Loucy (cell line): ENCODE data around the gene CAMK2A.
"Not testable (repeated sequence)": the region's sequence is repeated elsewhere in the genome, so short reads cannot be mapped to it uniquely, and the experiment has no call there.

Experiments
- H2AFZ ChIP-seq: fragments of 200-600 bp; sonication (generic); 2 replicates; pipeline ENCODE4 v1.6.0; 2016; ENCODE audit warnings: antibody characterized with exemption, mild to moderate bottlenecking, low read length, moderate library complexity
- H3F3A ChIP-seq: fragments of 200-600 bp; 2 replicates; pipeline ENCODE4 v1.6.0; 2016; ENCODE audit warnings: antibody characterized with exemption, low read depth, mild to moderate bottlenecking
- H3K27me3 ChIP-seq: fragments of 200-600 bp; sonication (generic); 2 replicates; pipeline ENCODE4 v1.6.1; 2014; ENCODE audit warnings: low read length, mild to moderate bottlenecking; ENCODE audit not compliant: insufficient read depth, poor library complexity, severe bottlenecking
- H3K36me3 ChIP-seq: fragments of 200-600 bp; sonication (generic); 2 replicates; pipeline ENCODE4 v1.6.1; 2016; ENCODE audit warnings: low read length; ENCODE audit not compliant: insufficient read depth
- H3K4me1 ChIP-seq: fragments of 200-600 bp; sonication (generic); 2 replicates; pipeline ENCODE4 v1.5.1; 2014; ENCODE audit warnings: low read length, mild to moderate bottlenecking; ENCODE audit not compliant: insufficient read depth, poor library complexity, severe bottlenecking
- H3K4me2 ChIP-seq: fragments of 200-600 bp; sonication (generic); 2 replicates; pipeline ENCODE4 v1.6.0; 2014; ENCODE audit warnings: antibody characterized with exemption, low read length, low read depth, mild to moderate bottlenecking; ENCODE audit not compliant: poor library complexity, severe bottlenecking
- H3K4me3 ChIP-seq: fragments of 200-600 bp; sonication (generic); 2 replicates; pipeline ENCODE4 v1.5.1; 2014; ENCODE audit warnings: low read length, mild to moderate bottlenecking, mixed read lengths; ENCODE audit not compliant: poor library complexity, severe bottlenecking
- H3K79me2 ChIP-seq: fragments of 200-600 bp; sonication (generic); 2 replicates; pipeline ENCODE4 v1.6.1; 2014; ENCODE audit warnings: low read length; ENCODE audit not compliant: insufficient read depth
- H3K9ac ChIP-seq: fragments of 200-600 bp; sonication (generic); 2 replicates; pipeline ENCODE4 v1.6.0; 2014; ENCODE audit warnings: mild to moderate bottlenecking, low read depth, low read length, moderate library complexity; ENCODE audit not compliant: poor library complexity, severe bottlenecking
- H3K9me2 ChIP-seq: fragments of 200-600 bp; sonication (generic); replicated peaks from 2 replicates; pipeline ENCODE4 v1.6.1; 2016; ENCODE audit warnings: low read depth, low read length, mixed read lengths
- H3K9me3 ChIP-seq: fragments of 200-600 bp; sonication (generic); 2 replicates; pipeline ENCODE4 v1.6.1; 2014; ENCODE audit warnings: mild to moderate bottlenecking, antibody characterized with exemption, low read length, low read depth; ENCODE audit not compliant: insufficient read depth
- H4K20me1 ChIP-seq: fragments of 200-600 bp; sonication (generic); 2 replicates; pipeline ENCODE4 v1.6.0; 2014; ENCODE audit warnings: antibody characterized with exemption, low read length, mild to moderate bottlenecking; ENCODE audit not compliant: insufficient read depth, poor library complexity, severe bottlenecking
- EZH2phosphoT487 ChIP-seq: fragments of 200-600 bp; IDR thresholded peaks from 2 replicates; pipeline ENCODE4 v1.6.1; 2018; ENCODE audit warnings: antibody characterized with exemption, mild to moderate bottlenecking, moderate library complexity, borderline replicate concordance
- TF ChIP-seq, protein P1 (sequence below): fragments of 200-600 bp; sonication (generic); conservative IDR thresholded peaks from 2 replicates; pipeline ENCODE4 v1.5.1; 2014; ENCODE audit warnings: mild to moderate bottlenecking, antibody characterized with exemption, low read length

The CAMK2A gene

GRCh38 chr5:150249744-150250143 is 39.8 kb downstream of the CAMK2A start:
- no peak overlapping the region for H3K4me3 ChIP-seq
- H3F3A ChIP-seq = no peaks in the 10 kb centered on the region
- H3K9me2 ChIP-seq = no peaks in the 10 kb centered on the region
- no peaks in the 10 kb centered on the region for H3K79me2 ChIP-seq
- H3K4me2 ChIP-seq = no peak overlapping the region
- H3K27me3 ChIP-seq = no peaks in the 10 kb centered on the region
- H3K36me3 ChIP-seq = no peaks in the 10 kb centered on the region
- H3K4me1 ChIP-seq = peaks cover 5% of the 10 kb centered on the region
- no peaks in the 10 kb centered on the region for H4K20me1 ChIP-seq
- no peaks in the 10 kb centered on the region for H3K9me3 ChIP-seq
- no peak overlapping the region for H2AFZ ChIP-seq
- TF ChIP-seq EZH2phosphoT487 = no peak
- TF ChIP-seq, protein P1, sequence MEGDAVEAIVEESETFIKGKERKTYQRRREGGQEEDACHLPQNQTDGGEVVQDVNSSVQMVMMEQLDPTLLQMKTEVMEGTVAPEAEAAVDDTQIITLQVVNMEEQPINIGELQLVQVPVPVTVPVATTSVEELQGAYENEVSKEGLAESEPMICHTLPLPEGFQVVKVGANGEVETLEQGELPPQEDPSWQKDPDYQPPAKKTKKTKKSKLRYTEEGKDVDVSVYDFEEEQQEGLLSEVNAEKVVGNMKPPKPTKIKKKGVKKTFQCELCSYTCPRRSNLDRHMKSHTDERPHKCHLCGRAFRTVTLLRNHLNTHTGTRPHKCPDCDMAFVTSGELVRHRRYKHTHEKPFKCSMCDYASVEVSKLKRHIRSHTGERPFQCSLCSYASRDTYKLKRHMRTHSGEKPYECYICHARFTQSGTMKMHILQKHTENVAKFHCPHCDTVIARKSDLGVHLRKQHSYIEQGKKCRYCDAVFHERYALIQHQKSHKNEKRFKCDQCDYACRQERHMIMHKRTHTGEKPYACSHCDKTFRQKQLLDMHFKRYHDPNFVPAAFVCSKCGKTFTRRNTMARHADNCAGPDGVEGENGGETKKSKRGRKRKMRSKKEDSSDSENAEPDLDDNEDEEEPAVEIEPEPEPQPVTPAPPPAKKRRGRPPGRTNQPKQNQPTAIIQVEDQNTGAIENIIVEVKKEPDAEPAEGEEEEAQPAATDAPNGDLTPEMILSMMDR = no peak
- H3K9ac ChIP-seq = no peak overlapping the region

DNA sequence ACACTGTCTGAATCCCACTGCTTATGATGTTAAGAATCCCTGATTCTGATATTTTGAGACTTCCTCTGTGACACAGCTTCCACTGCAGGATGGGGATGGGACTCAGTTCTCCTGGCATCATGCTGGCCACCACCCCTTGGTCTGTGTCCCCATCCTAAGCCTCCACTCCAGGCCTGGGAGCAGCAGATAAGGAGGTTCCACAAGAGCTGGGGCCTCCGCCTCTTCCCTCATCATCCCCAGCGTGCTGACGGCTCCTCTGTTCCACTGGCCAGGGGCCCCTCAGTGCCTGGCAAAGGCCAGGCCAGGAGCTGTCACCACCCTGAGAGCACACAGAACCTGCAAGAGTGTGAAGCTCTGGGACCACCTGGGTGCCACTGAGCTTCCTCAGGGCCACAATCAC is 40.6 kb downstream of the CAMK2A start:
- no peak overlapping the region for H3K4me2 ChIP-seq
- H2AFZ ChIP-seq = no peak overlapping the region
- H3K9me2 ChIP-seq = no peaks in the 10 kb centered on the region
- H4K20me1 ChIP-seq = no peaks in the 10 kb centered on the region
- no peaks in the 10 kb centered on the region for H3K79me2 ChIP-seq
- H3K36me3 ChIP-seq = no peaks in the 10 kb centered on the region
- H3K4me1 ChIP-seq = peaks cover 5% of the 10 kb centered on the region
- H3K9ac ChIP-seq = no peak overlapping the region
- no peaks in the 10 kb centered on the region for H3F3A ChIP-seq
- H3K4me3 ChIP-seq = no peak overlapping the region
- H3K27me3 ChIP-seq = no peaks in the 10 kb centered on the region
- no peaks in the 10 kb centered on the region for H3K9me3 ChIP-seq
- TF ChIP-seq EZH2phosphoT487 = no peak
- TF ChIP-seq, protein P1 = no peak

DNA sequence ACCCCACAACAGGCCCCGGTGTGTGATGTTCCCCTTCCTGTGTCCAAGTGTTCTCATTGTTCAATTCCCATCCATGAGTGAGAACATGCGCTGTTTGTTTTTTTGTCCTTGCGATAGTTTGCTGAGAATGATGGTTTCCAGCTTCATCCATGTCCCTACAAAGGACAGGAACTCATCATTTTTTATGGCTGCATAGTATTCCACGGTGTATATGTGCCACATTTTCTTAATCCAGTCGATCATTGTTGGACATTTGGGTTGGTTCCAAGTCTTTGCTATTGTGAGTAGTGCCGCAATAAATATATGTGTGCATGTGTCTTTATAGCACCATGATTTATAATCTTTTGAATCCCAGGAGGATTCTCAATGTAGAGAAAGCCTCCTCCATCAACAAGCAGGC is 41.1 kb downstream of the CAMK2A start:
- H3K9me3 ChIP-seq = not testable (repeated sequence)

DNA sequence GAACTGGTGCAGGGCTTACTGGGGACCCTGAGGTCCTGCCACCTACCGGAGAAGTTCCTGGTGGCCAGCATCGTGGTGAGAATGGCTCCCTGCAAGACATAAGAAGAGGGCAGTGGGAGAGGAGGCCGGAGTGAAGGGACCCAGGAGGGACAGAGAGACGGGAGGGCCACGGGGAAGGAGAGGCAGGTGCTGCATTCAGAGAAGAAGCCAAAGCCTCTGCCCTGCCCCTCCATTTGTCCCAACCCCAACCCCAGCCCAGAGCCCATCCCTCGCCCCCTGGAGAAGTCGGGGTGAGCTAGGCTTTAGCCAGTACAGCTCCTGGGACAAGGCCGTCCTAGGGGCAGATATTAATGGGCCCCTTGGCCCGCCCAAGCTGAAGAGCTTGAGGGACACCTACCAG is 41.8 kb downstream of the CAMK2A start:
- no peaks in the 10 kb centered on the region for H3K9me2 ChIP-seq
- no peak overlapping the region for H3K4me3 ChIP-seq
- H3K9me3 ChIP-seq = no peaks in the 10 kb centered on the region
- H3K27me3 ChIP-seq = no peaks in the 10 kb centered on the region
- no peaks in the 10 kb centered on the region for H4K20me1 ChIP-seq
- H3F3A ChIP-seq = no peaks in the 10 kb centered on the region
- H3K4me1 ChIP-seq = no peaks in the 10 kb centered on the region
- no peak overlapping the region for H2AFZ ChIP-seq
- no peak for TF ChIP-seq EZH2phosphoT487
- TF ChIP-seq, protein P1 = no peak
- H3K9ac ChIP-seq = no peak overlapping the region
- H3K36me3 ChIP-seq = no peaks in the 10 kb centered on the region
- no peaks in the 10 kb centered on the region for H3K79me2 ChIP-seq
- no peak overlapping the region for H3K4me2 ChIP-seq

More for the DNA sequence above, 41.1 kb downstream of the CAMK2A start:
- H3K79me2 ChIP-seq, H4K20me1 ChIP-seq, H3K9me2 ChIP-seq, H3F3A ChIP-seq, H2AFZ ChIP-seq, H3K4me3 ChIP-seq, H3K4me2 ChIP-seq, H3K27me3 ChIP-seq, H3K9ac ChIP-seq, H3K36me3 ChIP-seq, H3K4me1 ChIP-seq: not testable (repeated sequence)
